Spleen (tissue), 11 donors: ENCODE measurements around the gene MMP2. TPM values are rescaled to one million over a fixed set of nuclear protein-coding genes. Genes with fewer than 3 reads are reported as not detected.

Source experiments
- DNase-seq: peaks from one replicate; pipeline ENCODE4 v3.0.0-alpha.2; 2020
- H3K27ac ChIP-seq, 8 donors: fragments of 200-600 bp; sonication (generic) in 7 of 8; 1 replicate in 4 of 8; 2 replicates in 4 of 8; pipeline versions ENCODE4 v1.5.0 to v1.8.0; 2016 to 2021; ENCODE audit warnings: inconsistent platforms in 4 of 8, mild to moderate bottlenecking in 4 of 8, moderate library complexity in 1 of 8
- H3K27me3 ChIP-seq, 7 donors: fragments of 200-600 bp; sonication (generic) in 6 of 7; replicated peaks in 1 of 7; 1 replicate in 4 of 7; 2 replicates in 3 of 7; pipeline versions ENCODE4 v1.5.0 to v1.8.0; 2016 to 2021; ENCODE audit warnings: inconsistent platforms in 3 of 7, mild to moderate bottlenecking in 1 of 7
- H3K36me3 ChIP-seq, 6 donors: fragments of 200-600 bp; sonication (generic) in 5 of 6; 1 replicate in 4 of 6; 2 replicates in 2 of 6; pipeline versions ENCODE4 v1.5.0 to v1.8.0; 2016 to 2021; ENCODE audit warnings: inconsistent platforms in 2 of 6
- H3K4me1 ChIP-seq, 6 donors: fragments of 200-600 bp; sonication (generic) in 5 of 6; 1 replicate in 3 of 6; 2 replicates in 3 of 6; pipeline versions ENCODE4 v1.5.0 to v1.8.0; 2016 to 2021; ENCODE audit warnings: inconsistent platforms in 3 of 6
- H3K4me3 ChIP-seq, 8 donors: fragments of 200-600 bp; sonication (generic) in 7 of 8; 1 replicate in 4 of 8; 2 replicates in 4 of 8; pipeline versions ENCODE4 v1.5.0 to v1.8.0; 2016 to 2021; ENCODE audit warnings: inconsistent platforms in 4 of 8, mild to moderate bottlenecking in 4 of 8, moderate library complexity in 2 of 8
- H3K9me3 ChIP-seq, 8 donors: fragments of 200-600 bp; sonication (generic) in 7 of 8; 1 replicate in 4 of 8; 2 replicates in 4 of 8; pipeline versions ENCODE4 v1.5.0 to v1.8.0; 2016 to 2021; ENCODE audit warnings: inconsistent platforms in 4 of 8
- CTCF ChIP-seq, 11 experiments: fragments of 200-600 bp in 7 of 11; fragments of 450-650 bp in 4 of 11; sonication (generic) in 4 of 11; IDR thresholded peaks in 8 of 11; conservative IDR thresholded peaks in 3 of 11; 1 replicate in 7 of 11; 2 replicates in 4 of 11; pipeline versions ENCODE4 v1.4.0 to v1.8.0; 2016 to 2021; ENCODE audit warnings: antibody characterized with exemption in 11 of 11, inconsistent platforms in 4 of 11, mild to moderate bottlenecking in 1 of 11
- POLR2A ChIP-seq, 3 donors: fragments of 450-650 bp; IDR thresholded peaks; one replicate each; pipeline ENCODE4 v1.5.1; 2017; ENCODE audit warnings: antibody characterized with exemption in 3 of 3, mild to moderate bottlenecking in 1 of 3
- POLR2AphosphoS5 ChIP-seq, 3 donors: sonication (generic); formaldehyde crosslinking; IDR thresholded peaks; one replicate each; pipeline ENCODE4 v1.5.1; 2017; ENCODE audit warnings: antibody characterized with exemption in 3 of 3
- WGBS, 5 donors: extraction: QIAGEN DNeasy Blood & Tissue Kit in 3 of 5; methylation state at CpG; one replicate each; pipeline versions ENCODE4 v1.1.5 to v1.1.7; 2013 to 2018; 5-methylcytosine and 5-hydroxymethylcytosine counted together
- intact Hi-C: fragments of 100-400 bp; cut with DNase I; formaldehyde crosslinking; loops from one replicate; pipeline ENCODE4 v1.15.0; 2023; ENCODE audit warnings: low total_unique reads
- polyA plus RNA-seq, 3 donors: library from polyadenylated mRNA; stranded (reverse); fragments of 200-250 nt; gene quantifications; one replicate each; pipeline ENCODE4 v1.2.1, GENCODE V29; 2013
- total RNA-seq, 7 donors: library from RNA; depleted of rRNA in 3 of 7; stranded (reverse); fragments of >200 nt in 3 of 7; fragmentation: NEBNext Ultra II Directional in 4 of 7; extraction: Animal tissue kit (Norgen Biotek cat#: 25700) in 4 of 7; gene quantifications; one replicate each; pipeline versions ENCODE4 v1.1.0 to v1.2.1, GENCODE V29; 2016 to 2021
- donor health status: healthy with polysubstance abuse.
- donor health status: DM: no; HTN: no; CAD: no; lungs with moderate emphysema.
- donor health status: DM: no; HTN: no; CAD: no.
- donor health status: Bipolar disorder and iron deficiency.
- donor health status: healthy.
- donor health status: DM: no; HTN: no; CAD: no.
- donor health status: DM: yes; HTN: yes; CAD: no.

MMP2 gene
- total and polyA plus RNA-seq, 10 donors: 5.0 to 162 (median 51.3) TPM

- Histone ChIP-seq H3K4me1 (peaks cover 0 to 30% (median 0%) of the 10 kb centered on the region in 6 donors), H3K4me3 (no peak overlapping the region), H3K9me3 (no peaks in the 10 kb centered on the region), H3K36me3 (no peaks in the 10 kb centered on the region), H3K27ac (no peak overlapping the region), H3K27me3 (peaks cover 0 to 17% (median 0%) of the 10 kb centered on the region in 7 donors)
- WGBS, 5 donors: 69 to 80% (median 74%) methylated on average over 6 of the region's 6 CpGs
- no peak for TF ChIP-seq CTCF (IDR thresholded peaks at IDR 0.05 in 8 of 11, conservative IDR thresholded peaks at IDR 0.05 in 3 of 11)
- no peak for TF ChIP-seq POLR2AphosphoS5 (IDR thresholded peaks at IDR 0.05)
- TF ChIP-seq POLR2A (IDR thresholded peaks at IDR 0.05): no peak
- intact Hi-C loops: no loop called here
- DNase-seq: no peak
These were observed 39.8 kb upstream of the MMP2 start for GRCh38 chr16:55439101-55439690.

DNA sequence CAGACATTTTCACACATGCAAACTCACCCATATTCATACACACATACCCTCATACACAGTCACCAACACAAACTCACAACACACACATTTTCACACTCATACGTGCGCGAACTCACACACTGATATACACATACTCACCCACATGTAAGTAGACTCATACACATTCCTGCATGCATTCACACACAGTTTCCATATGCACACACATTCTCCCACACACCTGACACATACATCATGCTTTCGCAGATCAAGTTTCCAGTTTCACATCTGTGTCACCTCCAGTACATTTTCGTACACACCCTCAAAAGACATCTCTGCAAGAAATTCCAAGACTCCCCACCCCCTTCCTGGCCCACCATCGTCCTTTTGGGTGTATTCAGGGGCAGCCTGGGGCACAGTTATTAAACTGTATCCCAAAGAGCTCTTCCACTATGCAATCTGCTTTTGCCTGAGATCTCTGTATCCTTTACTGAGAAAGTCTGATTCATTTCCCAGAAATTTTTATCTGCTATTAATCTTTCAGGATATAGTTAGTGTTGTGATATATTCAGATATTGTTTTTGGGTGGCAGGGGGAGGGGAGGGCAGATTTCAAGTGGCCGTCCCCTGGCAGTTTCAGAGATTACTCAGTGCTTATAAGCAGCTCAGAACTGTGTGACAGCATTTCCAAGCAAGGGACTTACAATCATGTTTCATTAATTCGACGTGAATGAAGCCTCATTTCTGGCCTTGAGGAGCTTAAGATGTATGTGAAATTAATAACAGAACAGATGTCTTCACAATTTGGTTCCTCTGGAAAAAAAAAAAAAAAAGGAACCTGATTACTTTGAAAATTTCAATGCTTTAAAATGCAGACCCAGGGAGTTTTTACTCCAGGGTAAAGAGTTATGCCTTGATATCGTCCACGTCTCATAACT is 35.3 kb upstream of the MMP2 start:
- H3K27ac ChIP-seq: peak overlapping the region in 5 of 8 donors; percentile 29 to 54 (median 48)
- intact Hi-C loops: no loop called here
- no peak overlapping the region for H3K4me3 ChIP-seq

GRCh38 chr16:55444754-55445485 is 34.1 kb upstream of the MMP2 start:
- H3K27me3 ChIP-seq: no peaks in the 10 kb centered on the region
- H3K9me3 ChIP-seq: no peaks in the 10 kb centered on the region
- peak overlapping the region in 4 of 8 donors; percentile 42 to 54 (median 50) for H3K27ac ChIP-seq
- WGBS, 5 donors: 59 to 71% (median 61%) methylated on average over 8 of the region's 8 CpGs
- DNase-seq: no peak
- peaks cover 0 to 24% (median 0%) of the 10 kb centered on the region in 6 donors for H3K4me1 ChIP-seq
- TF ChIP-seq CTCF (IDR thresholded peaks at IDR 0.05 in 8 of 11, conservative IDR thresholded peaks at IDR 0.05 in 3 of 11): no peak
- TF ChIP-seq POLR2A (IDR thresholded peaks at IDR 0.05): no peak
- peak in 1 of 3 donors; percentile 37 for TF ChIP-seq POLR2AphosphoS5 (IDR thresholded peaks at IDR 0.05)
- no peaks in the 10 kb centered on the region for H3K36me3 ChIP-seq
- H3K4me3 ChIP-seq: no peak overlapping the region
- intact Hi-C loops: no loop called here

More for the DNA sequence above, 35.3 kb upstream of the MMP2 start:
- no peaks in the 10 kb centered on the region for H3K27me3 ChIP-seq
- no peak for TF ChIP-seq POLR2AphosphoS5 (IDR thresholded peaks at IDR 0.05)
- no peak for TF ChIP-seq CTCF (IDR thresholded peaks at IDR 0.05 in 8 of 11, conservative IDR thresholded peaks at IDR 0.05 in 3 of 11)
- TF ChIP-seq POLR2A (IDR thresholded peaks at IDR 0.05): no peak
- H3K36me3 ChIP-seq: no peaks in the 10 kb centered on the region
- 53 to 73% (median 56%) methylated on average over 11 of the region's 11 CpGs for WGBS, 5 donors
- H3K4me1 ChIP-seq: peaks cover 0 to 25% (median 0%) of the 10 kb centered on the region in 6 donors
- DNase-seq: no peak
- H3K9me3 ChIP-seq: no peaks in the 10 kb centered on the region
